Measurements from ENCODE around the gene RSF1.
"Not testable (repeated sequence)": the region's sequence is repeated elsewhere in the genome, so short reads cannot be mapped to it uniquely, and the experiment has no call there.

The RSF1 gene

GRCh38 chr11:77820565-77821348 lies at the start of gene RSF1, which contains the start of gene AAMDC:
Gene RSF1, minus strand, starts transcription at chr11:77820722. Its CDS starts 8 bp downstream, at chr11:77820714.
Gene AAMDC, plus strand, starts transcription at chr11:77821144. Its CDS starts 21,353 bp downstream, at chr11:77842497.
- Histone ChIP-seq H3K36me3 (ENCODE audit: insufficient read depth, low read length) (no peaks in the 10 kb centered on the region), H3K9me3 (ENCODE audit: control insufficient read depth, insufficient read depth, low read length) (no peaks in the 10 kb centered on the region), H3K9ac (ENCODE audit: low read depth, low read length) (peak within 1 kb of the TSS; percentile 93), H3K4me1 (ENCODE audit: insufficient read depth, low read length) (no peaks in the 10 kb centered on the region)

GRCh38 chr11:77868744-77869143 lies 48.2 kb upstream of the RSF1 start:
- Histone ChIP-seq H3K9me3 (ENCODE audit: control insufficient read depth, insufficient read depth, low read length) (no peaks in the 10 kb centered on the region), H3K9ac (ENCODE audit: low read depth, low read length) (no peak overlapping the region), H3K36me3 (ENCODE audit: insufficient read depth, low read length) (peaks cover 7% of the 10 kb centered on the region), H3K4me1 (ENCODE audit: insufficient read depth, low read length) (no peaks in the 10 kb centered on the region)

- Histone ChIP-seq H3K4me1 (ENCODE audit: insufficient read depth, low read length) (no peaks in the 10 kb centered on the region), H3K36me3 (ENCODE audit: insufficient read depth, low read length) (peaks cover under 1% of the 10 kb centered on the region), H3K9me3 (ENCODE audit: control insufficient read depth, insufficient read depth, low read length) (no peaks in the 10 kb centered on the region), H3K9ac (ENCODE audit: low read depth, low read length) (no peak overlapping the region)
Observed at GRCh38 chr11:77866336-77866735, 45.8 kb upstream of the RSF1 start.

- Histone ChIP-seq H3K36me3 (ENCODE audit: insufficient read depth, low read length) (no peaks in the 10 kb centered on the region; the same call in 1 of the 2 replicates), H3K9ac (ENCODE audit: low read depth, low read length) (no peak overlapping the region), H3K4me1 (ENCODE audit: insufficient read depth, low read length) (no peaks in the 10 kb centered on the region), H3K9me3 (ENCODE audit: control insufficient read depth, insufficient read depth, low read length) (no peaks in the 10 kb centered on the region)
Observed at GRCh38 chr11:77865805-77866204, 45.3 kb upstream of the RSF1 start.

- H3K4me1 ChIP-seq (ENCODE audit: insufficient read depth, low read length); H3K9me3 ChIP-seq (ENCODE audit: control insufficient read depth, insufficient read depth, low read length); H3K36me3 ChIP-seq (ENCODE audit: insufficient read depth, low read length); H3K9ac ChIP-seq (ENCODE audit: low read depth, low read length): not testable (repeated sequence)
Observed at GRCh38 chr11:77861444-77861843, 40.9 kb upstream of the RSF1 start.

GRCh38 chr11:77857906-77858457 lies 37.5 kb upstream of the RSF1 start:
- H3K9me3 ChIP-seq (ENCODE audit: control insufficient read depth, insufficient read depth, low read length): peaks cover 15% of the 10 kb centered on the region
- not testable (repeated sequence) for H3K4me1 ChIP-seq (ENCODE audit: insufficient read depth, low read length); H3K36me3 ChIP-seq (ENCODE audit: insufficient read depth, low read length); H3K9ac ChIP-seq (ENCODE audit: low read depth, low read length)

GRCh38 chr11:77854838-77855237 lies 34.3 kb upstream of the RSF1 start:
- Histone ChIP-seq H3K9me3 (ENCODE audit: control insufficient read depth, insufficient read depth, low read length) (peaks cover 18% of the 10 kb centered on the region), H3K4me1 (ENCODE audit: insufficient read depth, low read length) (no peaks in the 10 kb centered on the region), H3K9ac (ENCODE audit: low read depth, low read length) (no peak overlapping the region), H3K36me3 (ENCODE audit: insufficient read depth, low read length) (no peaks in the 10 kb centered on the region; the same call in 1 of the 2 replicates)

GRCh38 chr11:77851503-77851902 lies 31.0 kb upstream of the RSF1 start:
- Histone ChIP-seq H3K9me3 (ENCODE audit: control insufficient read depth, insufficient read depth, low read length) (peaks cover 16% of the 10 kb centered on the region), H3K36me3 (ENCODE audit: insufficient read depth, low read length) (no peaks in the 10 kb centered on the region; the same call in 1 of the 2 replicates), H3K9ac (ENCODE audit: low read depth, low read length) (no peak overlapping the region), H3K4me1 (ENCODE audit: insufficient read depth, low read length) (no peaks in the 10 kb centered on the region)

- H3K9ac ChIP-seq (ENCODE audit: low read depth, low read length); H3K9me3 ChIP-seq (ENCODE audit: control insufficient read depth, insufficient read depth, low read length); H3K4me1 ChIP-seq (ENCODE audit: insufficient read depth, low read length); H3K36me3 ChIP-seq (ENCODE audit: insufficient read depth, low read length): not testable (repeated sequence)
Observed at GRCh38 chr11:77843700-77844099, 23.2 kb upstream of the RSF1 start.

GRCh38 chr11:77842441-77843121 lies 22.1 kb upstream of the RSF1 start:
- Histone ChIP-seq H3K4me1 (ENCODE audit: insufficient read depth, low read length) (no peaks in the 10 kb centered on the region), H3K9ac (ENCODE audit: low read depth, low read length) (no peak overlapping the region), H3K36me3 (ENCODE audit: insufficient read depth, low read length) (peaks cover 6% of the 10 kb centered on the region), H3K9me3 (ENCODE audit: control insufficient read depth, insufficient read depth, low read length) (no peaks in the 10 kb centered on the region; the same call in 1 of the 2 replicates)

- Histone ChIP-seq H3K4me1 (ENCODE audit: insufficient read depth, low read length) (no peaks in the 10 kb centered on the region), H3K9ac (ENCODE audit: low read depth, low read length) (no peak overlapping the region), H3K9me3 (ENCODE audit: control insufficient read depth, insufficient read depth, low read length) (0 out of 2 replicates have a peak, but pooled peaks cover 5% of the 10 kb centered on the region), H3K36me3 (ENCODE audit: insufficient read depth, low read length) (no peaks in the 10 kb centered on the region)
Observed at GRCh38 chr11:77833302-77833701, 12.8 kb upstream of the RSF1 start.

GRCh38 chr11:77828926-77829325 lies 8.4 kb upstream of the RSF1 start:
- Histone ChIP-seq H3K9ac (ENCODE audit: low read depth, low read length) (no peak overlapping the region), H3K4me1 (ENCODE audit: insufficient read depth, low read length) (no peaks in the 10 kb centered on the region), H3K36me3 (ENCODE audit: insufficient read depth, low read length) (no peaks in the 10 kb centered on the region), H3K9me3 (ENCODE audit: control insufficient read depth, insufficient read depth, low read length) (0 out of 2 replicates have a peak, but pooled peaks cover 5% of the 10 kb centered on the region)

- Histone ChIP-seq H3K9ac (ENCODE audit: low read depth, low read length) (no peak overlapping the region), H3K9me3 (ENCODE audit: control insufficient read depth, insufficient read depth, low read length) (no peaks in the 10 kb centered on the region), H3K4me1 (ENCODE audit: insufficient read depth, low read length) (no peaks in the 10 kb centered on the region), H3K36me3 (ENCODE audit: insufficient read depth, low read length) (no peaks in the 10 kb centered on the region)
Observed at GRCh38 chr11:77823775-77824174, 3.3 kb upstream of the RSF1 start.

GRCh38 chr11:77822126-77822525 lies 1.6 kb upstream of the RSF1 start:
- H3K9ac ChIP-seq (ENCODE audit: low read depth, low read length): peak overlapping the region; percentile 93; the same call in 1 of the 2 replicates
- H3K4me1 ChIP-seq (ENCODE audit: insufficient read depth, low read length); H3K9me3 ChIP-seq (ENCODE audit: control insufficient read depth, insufficient read depth, low read length); H3K36me3 ChIP-seq (ENCODE audit: insufficient read depth, low read length): not testable (repeated sequence)

All from ES-I3 (cell line).